M059J (cell line): ENCODE data around the gene DOCK3. TPM values are rescaled to one million over a fixed set of nuclear protein-coding genes. Genes with fewer than 3 reads are reported as not detected.
A peak's percentile ranks its signal among the peaks of the same experiment; 100 is the strongest.
"Not testable (repeated sequence)": the region's sequence is repeated elsewhere in the genome, so short reads cannot be mapped to it uniquely, and the experiment has no call there.

Experiments used
- DNase-seq: peaks from one replicate; pipeline ENCODE4 v3.0.0-alpha.2; 2012; ENCODE audit warnings: low read depth
- total RNA-seq: library from RNA; depleted of rRNA; stranded (reverse); fragments of >200 nt; shearing (Covaris generic); gene quantifications from 2 replicates; pipeline ENCODE4 v1.2.3, GENCODE V29; 2014

DOCK3 gene
- total RNA-seq, 1 experiment from 2014 or later = 1.0 TPM

DNA sequence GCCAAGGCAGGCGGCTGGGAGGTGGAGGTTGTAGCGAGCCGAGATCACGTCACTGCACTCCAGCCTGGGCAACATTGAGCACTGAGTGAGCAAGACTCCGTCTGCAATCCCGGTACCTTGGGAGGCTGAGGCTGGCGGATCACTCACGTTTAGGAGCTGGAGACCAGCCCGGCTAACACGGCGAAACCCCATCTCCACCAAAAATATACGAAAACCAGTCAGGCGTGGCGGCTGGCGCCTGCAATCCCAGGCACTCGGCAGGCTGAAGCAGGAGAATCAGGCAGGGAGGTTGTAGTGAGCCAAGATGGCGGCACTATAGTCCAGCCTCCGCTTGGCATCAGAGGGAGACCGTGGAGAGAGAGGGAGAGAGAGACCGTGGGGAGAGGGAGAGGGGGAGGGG, 129.6 kb downstream of the DOCK3 start:
- not testable (repeated sequence) for DNase-seq

DNA sequence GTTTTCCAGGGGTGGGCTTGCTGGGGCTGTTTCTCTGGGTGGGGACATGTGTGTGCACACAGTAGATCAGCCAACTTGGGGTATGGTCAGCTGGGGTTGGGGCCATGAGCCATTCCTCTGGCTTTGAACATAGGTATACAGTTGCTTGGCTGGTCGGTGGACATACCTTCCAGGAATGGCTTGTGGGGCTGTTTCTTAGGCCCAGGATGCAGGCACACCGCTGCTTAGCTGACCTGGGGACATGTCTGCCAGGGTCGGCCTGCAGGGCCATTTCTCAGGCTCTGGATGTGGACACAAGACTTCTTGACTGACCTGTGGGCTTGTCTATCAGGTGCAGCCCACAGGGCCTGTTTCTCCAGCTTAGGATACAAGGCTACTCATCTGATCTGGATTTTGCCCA, 130.6 kb downstream of the DOCK3 start:
- no peak for DNase-seq

DNA sequence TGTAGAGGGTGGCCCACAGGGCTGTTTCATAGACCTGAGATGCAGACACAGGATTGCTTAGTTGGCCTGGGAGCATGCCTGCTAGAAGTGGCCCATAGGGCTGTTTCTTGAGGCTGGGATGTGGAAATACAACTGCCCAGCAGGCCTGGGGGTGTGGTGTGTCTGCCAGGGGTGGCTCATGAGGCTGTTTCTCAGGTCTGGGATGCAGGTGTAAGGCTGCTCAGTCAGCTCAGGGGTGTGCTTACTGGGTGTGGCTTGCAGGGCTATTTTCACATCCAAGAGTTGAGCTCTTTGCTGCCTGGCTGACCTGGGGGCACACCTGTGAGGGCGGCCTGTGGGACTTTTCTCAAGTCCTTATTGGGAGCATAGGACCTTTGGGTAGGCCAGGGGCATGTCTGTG, 131.3 kb downstream of the DOCK3 start:
- DNase-seq = no peak

DNA sequence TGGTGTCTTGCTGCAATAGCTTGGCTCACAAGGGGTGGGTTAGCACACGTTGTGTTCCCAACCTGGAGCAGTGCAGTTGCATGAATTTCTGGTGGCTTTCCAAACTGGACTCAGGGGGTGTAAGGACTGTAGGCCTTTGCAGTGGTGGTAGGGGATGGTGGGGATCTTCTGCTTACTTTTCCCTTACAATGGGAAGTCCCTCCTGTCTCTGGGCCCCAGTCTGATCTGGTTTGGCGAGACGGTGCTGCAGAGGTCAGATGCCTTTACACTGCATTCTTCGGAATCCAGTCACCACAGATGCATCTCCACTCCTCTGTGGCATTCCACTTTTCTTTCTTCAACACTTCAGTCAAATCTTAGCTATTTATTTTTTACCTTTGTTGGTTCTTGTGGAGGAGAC, 132.1 kb downstream of the DOCK3 start:
- peak; percentile 64 for DNase-seq

- peak; percentile 41 for DNase-seq
Measured at GRCh38 chr3:50807266-50807665, 132.5 kb downstream of the DOCK3 start.

DNA sequence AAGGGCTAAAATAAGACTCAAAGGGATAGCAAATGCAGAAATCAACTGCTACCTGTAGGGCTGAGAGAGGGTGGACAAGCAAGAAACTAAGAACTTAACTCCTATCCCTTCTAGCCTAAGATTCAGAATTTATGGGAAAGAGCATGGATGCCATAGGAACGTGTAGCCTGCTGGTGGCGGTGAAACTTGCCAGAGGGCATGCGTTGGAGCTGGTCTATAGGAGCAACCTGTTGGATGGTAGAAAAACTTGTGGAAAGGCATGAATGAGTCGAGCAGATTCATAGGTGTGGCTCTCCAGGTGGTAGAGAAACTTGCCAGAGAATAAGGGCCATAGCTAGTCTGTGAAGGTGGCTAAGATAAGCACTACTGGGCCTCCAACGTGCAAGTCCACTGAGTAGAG, 137.2 kb downstream of the DOCK3 start:
- DNase-seq = no peak

GRCh38 chr3:50815844-50816243, 141.1 kb downstream of the DOCK3 start:
- peak; percentile 3 for DNase-seq

- DNase-seq = peak; percentile 66
Measured at GRCh38 chr3:50816894-50817293, 142.2 kb downstream of the DOCK3 start.

DNA sequence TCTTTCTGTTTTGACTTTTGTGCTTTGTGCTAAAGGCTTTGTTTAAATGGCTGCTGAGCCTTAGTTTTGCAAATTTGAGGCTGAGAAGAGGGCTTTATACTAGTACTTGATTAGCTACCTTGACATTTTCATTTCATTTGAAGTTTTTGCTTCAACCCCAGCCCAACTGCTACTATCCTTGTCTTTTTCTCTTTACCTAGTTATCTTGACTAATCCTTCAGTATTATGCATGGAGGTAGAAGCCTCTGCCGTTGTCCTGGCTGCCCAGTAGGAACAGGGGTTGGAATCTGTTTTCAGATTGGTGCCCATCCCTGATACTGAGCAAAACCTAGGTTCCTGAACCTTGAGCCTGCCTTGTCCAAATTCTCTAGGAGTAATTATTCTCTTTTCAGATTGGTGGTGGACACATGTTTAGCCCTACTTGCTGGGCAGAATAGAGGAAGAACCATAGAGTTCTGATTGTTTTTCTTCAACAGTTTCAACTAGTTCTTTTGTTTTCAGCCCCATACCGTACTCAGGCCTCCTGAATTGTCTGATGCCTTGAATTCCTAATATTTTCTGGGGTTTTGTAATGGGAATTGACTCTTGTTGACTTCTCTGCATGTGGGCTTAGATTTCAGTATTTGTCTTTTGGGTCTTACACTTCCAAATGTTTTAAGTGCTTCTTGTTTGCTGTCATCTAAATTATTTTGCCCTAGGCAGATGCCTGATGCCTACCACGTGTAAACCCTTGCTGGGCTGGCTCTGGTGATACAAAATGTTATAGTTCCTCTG, 143.2 kb downstream of the DOCK3 start:
- DNase-seq = peak; percentile 37

DNA sequence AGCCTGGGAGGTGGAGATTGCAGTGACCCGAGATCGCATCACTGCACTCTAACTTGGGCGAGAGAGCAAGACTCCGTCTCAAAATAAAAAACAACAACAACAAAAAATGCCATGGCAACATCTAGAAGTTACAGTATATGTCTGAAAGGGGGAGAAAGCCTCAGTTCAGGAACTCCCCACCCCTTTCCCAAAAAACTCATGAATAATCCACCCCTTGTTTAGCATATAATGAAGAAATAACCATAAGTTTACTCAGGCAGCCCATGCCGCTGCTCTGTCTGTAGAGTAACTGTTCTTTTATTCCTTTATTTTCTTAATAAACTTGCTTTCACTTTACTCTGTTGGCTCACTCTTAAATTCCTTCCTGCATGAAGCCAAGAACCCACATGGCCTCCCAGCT, 145.2 kb downstream of the DOCK3 start:
- DNase-seq = no peak

DNA sequence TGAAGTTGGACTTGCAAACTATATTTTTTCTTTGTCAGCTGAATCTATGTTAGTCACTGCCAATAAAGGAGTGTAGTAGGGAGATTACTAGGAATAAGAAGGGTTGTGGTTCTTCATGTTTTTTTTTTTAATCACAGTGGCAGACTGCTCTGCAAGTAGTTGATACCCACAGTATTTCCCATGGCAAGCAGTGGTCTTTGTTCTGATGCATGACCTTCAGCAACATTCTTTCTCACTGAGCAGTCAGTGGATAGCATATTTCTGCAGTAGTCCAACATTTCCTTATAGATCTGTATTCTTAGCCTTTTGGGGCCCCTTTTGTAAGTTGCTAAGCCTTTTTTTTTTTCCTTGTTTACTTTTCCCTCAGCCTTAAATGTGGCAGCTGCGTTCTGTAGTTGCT, 151.1 kb downstream of the DOCK3 start:
- peak; percentile 56 for DNase-seq

- DNase-seq = no peak
Measured at GRCh38 chr3:50830451-50830850, 155.7 kb downstream of the DOCK3 start.

GRCh38 chr3:50831009-50831408, 156.3 kb downstream of the DOCK3 start:
- DNase-seq = not testable (repeated sequence)

- DNase-seq = no peak
Measured at GRCh38 chr3:50840983-50841489, 166.3 kb downstream of the DOCK3 start.

GRCh38 chr3:50848308-50848707, 173.6 kb downstream of the DOCK3 start:
- no peak for DNase-seq

GRCh38 chr3:50850639-50851511, 176.1 kb downstream of the DOCK3 start:
- DNase-seq = no peak

GRCh38 chr3:50853936-50854335, 179.2 kb downstream of the DOCK3 start:
- DNase-seq = no peak

DNA sequence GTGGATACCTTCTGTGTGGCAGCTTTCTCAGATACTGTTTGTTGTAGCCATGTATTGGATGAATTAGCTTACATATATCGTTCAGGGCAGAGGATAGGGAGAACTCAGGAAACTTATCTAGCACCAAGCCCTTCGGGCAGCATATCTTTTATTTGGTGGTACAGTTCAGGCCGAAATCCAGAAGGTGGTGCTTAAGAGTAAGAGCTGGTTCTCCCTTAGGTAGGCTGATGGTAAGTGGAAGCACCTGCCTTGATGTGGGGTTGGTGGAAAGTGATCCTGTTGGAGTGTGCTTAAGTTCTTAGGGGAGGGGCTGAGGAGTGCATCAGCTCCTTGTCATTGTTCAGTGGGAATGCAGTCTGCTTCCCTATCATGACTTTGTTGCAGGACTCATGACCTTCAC, 187.5 kb downstream of the DOCK3 start:
- no peak for DNase-seq

- DNase-seq = no peak
Measured at GRCh38 chr3:50873376-50874157, 198.8 kb downstream of the DOCK3 start.

DNA sequence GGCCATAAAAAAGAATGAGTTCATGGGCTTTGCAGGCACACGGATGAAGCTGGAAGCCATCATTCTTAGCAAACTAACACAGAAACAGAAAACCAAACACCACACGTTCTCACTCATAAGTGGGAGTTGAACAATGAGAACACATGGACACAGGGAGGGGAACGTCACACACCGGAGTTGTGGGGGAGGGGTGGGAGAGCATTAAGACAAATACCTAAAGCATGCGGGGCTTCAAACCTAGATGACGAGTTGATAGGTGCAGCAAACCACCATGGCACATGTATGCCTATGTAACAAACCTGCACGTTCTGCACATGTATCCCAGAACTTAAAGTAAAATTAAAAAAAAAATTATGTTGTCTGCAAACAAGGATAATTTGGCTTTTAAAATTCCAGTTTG, 200.1 kb downstream of the DOCK3 start:
- DNase-seq = not testable (repeated sequence)

DNA sequence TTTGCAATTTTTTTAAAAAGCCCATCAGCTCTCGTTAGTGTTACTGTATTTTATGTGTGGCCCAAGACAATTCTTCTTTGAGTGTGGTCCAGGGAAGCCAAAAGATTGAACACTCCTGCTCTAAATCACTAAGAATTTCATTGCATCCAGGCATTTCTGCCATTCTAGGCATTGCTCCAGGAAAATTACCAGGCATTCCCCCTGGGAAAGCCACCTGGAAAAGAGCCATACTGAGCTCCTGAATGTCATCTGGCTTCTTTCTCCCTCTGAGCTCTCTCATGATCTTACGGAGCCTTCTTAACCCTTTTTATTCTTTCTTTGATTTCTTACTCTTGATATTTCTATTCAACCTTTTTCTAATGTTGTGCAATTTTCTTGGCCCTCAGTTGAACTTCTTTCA, 202.2 kb downstream of the DOCK3 start:
- DNase-seq = peak; percentile 6

DNA sequence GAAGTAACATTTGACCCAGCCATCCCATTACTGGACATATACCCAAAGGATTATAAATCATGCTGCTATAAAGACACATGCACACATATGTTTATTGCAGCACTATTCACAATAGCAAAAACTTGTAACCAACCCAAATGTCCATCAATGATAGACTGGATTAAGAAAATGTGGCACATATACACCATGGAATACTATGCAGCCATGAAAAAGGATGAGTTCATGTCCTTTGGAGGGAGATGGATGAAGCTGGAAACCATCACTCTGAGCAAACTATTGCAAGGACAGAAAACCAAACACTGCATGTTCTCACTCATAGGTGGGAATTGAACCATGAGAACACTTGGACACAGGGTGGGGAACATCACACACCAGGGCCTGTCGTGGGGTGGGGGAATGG, 208.0 kb downstream of the DOCK3 start:
- DNase-seq = not testable (repeated sequence)
